DMS114 treated with DMSO at 0.1 percent for 48 hours (cell line): Measurements from ENCODE around the gene CFAP299.
"Not testable (repeated sequence)": the region's sequence is repeated elsewhere in the genome, so short reads cannot be mapped to it uniquely, and the experiment has no call there.

ENCODE experiments used
- DNase-seq: peaks from one replicate; lab custom pipeline; 2025; ENCODE audit not compliant: unreplicated experiment; lab: John Stamatoyannopoulos, UW

CFAP299 gene

DNA sequence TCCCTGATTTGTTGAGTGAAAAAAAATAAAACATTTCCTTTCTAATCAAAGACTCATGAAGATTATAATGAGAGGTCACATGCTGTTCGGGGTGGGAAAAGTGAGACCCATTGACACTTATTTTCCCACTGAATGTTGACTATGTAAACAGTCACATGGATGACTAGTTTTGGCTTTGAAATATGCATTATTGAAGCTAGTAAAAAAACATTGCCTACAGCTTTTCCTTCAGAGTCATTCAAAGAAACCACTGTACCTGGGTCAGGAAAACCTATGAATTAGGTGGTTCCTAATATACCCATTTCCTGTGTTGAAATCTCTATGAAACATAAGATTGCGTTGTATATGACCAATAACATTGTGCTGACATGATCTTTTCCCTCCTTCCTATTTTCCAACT, 251.2 kb downstream of the CFAP299 start:
- DNase-seq: no peak

DNA sequence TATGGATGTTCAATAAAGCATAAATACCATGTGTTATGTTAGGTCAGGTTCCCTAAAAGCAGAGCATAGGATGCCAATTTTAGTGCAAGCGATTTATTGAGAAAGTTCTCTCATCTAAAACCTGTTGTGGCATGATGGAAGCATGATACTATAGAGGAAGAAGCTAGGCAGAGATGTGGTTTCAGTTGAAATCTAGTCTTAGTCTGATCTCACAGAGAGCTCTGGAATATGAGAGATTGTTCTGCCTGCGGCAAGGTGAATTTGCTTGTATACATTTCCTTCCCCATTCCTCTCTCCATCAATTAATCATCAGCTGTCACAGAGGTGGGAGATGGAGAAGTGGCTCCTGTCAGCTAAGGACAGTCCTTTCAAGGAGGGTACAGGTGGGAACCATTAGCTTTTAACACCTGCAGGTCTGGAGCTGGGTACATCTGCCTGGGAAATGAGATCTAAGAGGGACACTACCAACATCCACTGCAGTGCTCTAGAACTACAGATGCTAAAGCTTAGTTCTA, 252.4 kb downstream of the CFAP299 start:
- no peak for DNase-seq

DNA sequence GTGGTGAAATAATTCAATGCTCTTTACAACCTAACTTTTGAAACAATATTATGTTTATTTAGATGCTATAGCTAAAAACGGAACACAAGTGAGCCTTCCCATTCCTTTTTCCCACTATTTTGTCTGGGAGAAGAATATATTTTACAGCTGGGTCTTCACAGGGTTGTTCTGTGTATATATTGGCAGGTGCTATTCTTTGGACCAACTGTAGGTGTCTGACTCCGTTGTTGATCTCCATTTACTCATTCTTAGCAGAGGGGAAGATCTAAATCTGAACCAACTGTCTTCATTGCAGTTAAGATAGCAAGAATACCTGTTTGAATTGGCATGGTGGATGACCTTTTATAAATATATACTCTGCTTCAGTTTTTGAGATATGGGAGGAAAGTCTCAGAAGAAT, 257.4 kb downstream of the CFAP299 start:
- DNase-seq: no peak

DNA sequence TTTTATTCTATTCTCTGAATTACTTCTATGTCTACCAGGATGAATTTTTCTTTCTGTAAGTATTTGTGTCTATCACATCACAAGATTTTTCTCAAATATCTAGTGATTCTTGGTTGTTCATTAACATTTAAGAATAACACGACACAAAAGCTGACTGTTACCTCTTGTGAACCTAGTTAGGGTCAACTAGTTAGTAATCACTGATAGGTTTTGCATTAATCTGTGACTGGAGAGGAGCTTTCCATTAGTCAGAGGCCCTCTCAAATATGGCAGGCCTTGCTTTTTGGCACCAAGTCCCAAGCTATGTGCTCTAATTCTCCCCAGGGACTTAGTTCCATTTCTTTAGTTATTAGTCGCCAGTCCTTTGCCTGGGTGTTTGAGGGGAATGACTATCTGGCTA, 259.2 kb downstream of the CFAP299 start:
- no peak for DNase-seq

DNA sequence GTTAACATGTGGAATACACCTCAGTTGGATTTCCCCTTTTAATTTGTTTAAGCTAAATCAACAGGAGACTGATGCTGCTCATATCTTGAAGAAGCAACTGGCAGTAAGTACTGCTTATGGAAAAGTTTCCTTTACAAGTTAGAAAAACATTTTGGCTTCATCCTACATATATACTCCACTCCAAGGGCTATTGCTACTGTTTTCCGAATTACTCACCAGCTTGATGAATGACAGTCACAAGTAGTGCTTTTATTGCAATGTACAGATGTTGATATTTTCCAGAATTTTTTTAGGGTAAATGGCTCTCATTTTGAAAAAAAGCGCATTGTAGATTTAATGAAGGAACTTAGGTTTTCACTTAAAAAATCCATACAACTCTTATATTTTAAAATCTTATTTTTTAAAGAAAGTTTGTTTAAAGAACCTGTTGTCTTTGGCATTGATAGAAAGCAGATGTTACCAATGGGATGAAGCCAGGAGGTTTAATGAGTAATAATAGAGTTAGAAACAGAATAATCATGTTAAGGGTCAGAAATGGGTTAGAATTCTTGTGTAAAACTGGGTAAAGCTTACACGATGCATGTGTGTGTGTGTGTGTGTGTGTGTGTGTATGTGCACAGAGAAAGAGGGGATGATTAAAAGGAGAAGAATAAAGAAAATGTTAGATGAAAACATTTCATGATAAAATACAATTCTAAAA, 272.9 kb downstream of the CFAP299 start:
- DNase-seq: no peak

DNA sequence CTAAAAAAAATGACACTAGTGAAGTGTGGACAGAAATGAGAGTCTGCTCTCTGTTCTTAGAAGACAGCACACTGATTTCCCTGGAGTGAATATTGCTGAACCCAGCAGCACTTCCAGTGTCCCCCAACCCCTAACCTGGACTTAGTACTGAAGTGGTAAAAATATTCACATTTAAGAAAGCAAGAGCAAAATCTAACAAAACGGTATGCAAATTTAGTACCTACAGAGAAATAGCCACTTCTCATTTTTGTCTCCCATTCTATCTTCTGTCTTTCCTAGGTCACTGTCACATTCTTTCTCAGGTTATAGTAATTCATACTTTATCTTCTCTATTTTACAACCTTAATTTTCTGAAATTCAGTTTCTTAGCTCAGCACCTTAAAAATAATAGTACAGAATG, 274.7 kb downstream of the CFAP299 start:
- no peak for DNase-seq

DNA sequence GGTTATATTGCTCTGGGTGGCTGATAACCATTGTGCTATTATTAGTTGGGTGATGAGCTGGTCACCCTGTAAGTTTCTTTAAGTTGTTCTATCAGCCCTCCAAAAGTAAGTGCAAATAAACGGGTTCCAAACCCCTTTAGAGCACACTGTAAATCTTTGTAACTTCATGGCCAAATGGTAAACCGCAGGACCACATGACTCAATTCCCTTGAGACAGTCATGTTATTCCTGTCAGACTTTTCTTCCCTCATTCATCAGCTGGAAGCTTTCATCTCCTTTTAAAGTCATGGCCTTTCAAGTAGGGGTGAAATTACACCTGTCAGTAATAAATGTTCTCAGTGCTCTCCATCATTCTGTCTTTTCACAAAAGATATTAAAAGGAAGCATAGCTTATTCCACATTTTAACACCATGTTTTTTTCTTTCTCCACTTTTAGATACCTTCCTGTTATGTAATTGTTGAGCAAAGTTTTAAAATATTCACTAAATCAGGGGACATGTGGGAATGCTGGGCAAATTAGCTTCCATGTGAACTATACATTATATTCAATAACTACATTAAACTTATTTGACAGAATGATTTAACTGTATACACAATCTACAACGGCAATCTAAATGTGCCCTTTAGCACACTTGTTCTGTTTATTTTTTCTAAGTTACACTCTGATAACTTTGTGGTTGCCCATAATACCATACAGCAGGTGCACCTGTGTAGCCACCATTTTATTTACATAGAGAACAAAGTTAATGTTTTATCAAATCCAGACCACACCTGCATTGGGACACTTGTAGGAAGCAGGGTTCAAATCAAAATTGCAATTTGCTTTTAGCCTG, 275.5 kb downstream of the CFAP299 start:
- DNase-seq: no peak

DNA sequence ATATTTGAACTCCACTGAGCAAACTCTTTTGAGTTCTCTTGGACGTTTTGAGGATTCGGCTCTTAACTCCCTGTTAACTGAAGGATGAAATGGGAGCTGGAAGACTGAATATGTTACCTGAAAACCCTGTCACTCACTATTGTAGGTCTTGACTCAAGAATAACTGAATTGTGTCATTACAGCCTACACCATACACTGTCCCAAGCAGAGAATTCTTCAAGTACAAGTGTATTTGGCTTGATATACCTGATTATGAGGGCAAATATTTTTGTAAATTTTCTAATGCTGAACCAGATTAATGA, 276.1 kb downstream of the CFAP299 start:
- DNase-seq: no peak

DNA sequence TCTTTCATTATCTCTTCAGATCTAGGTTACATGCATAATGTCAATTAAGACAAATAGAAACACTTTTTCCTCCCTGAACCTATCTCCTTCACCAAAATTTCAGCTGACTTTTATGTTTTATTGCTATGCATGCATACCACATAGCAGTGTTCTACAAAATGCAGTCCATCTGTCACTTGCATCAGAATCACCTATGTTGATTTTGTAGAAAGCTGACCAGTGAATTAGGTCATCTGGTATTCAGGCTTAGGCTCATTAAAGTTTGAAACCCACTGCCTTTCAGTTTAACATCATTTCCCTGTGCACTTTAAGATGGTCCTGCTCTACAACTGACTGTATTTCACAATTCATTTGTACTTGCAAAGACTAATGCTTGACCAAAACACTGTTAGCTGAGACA, 277.9 kb downstream of the CFAP299 start:
- no peak for DNase-seq

DNA sequence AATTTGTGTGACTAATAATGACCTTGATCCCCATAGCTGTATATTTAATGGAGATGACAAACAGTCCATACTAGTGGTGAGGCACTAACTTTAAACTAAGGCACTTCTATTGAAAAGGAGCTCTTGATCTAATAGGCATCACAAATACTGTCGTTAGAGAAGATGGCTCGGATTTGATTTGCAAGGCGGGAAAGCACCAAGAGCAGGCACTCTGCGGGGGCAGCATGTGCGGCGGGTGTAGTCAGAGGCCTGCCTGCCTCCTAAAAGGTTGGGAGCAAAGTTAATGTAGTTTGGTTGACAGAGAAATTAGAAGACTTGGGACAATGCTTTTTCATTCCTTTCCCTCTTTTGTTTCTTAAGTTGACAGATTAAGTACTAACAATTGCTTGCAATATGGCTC, 278.8 kb downstream of the CFAP299 start:
- no peak for DNase-seq

DNA sequence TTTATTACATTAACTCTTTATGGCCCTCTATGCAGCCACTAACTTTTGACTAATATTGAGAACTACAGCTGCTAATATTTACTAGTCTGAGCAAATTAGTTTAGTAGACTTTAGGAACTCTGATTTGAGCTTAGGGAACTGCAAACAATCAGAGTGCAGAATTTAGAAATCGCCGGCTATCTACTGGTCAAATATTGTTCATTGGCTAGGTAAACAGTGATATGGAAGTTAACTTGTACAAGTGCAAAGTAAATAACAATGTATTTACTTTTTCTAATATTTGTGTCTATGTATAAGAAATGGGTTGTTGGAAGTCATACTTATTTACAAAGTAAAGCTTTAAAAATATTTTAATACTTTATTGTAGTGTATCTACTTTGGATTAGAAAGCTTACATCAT, 279.6 kb downstream of the CFAP299 start:
- no peak for DNase-seq

DNA sequence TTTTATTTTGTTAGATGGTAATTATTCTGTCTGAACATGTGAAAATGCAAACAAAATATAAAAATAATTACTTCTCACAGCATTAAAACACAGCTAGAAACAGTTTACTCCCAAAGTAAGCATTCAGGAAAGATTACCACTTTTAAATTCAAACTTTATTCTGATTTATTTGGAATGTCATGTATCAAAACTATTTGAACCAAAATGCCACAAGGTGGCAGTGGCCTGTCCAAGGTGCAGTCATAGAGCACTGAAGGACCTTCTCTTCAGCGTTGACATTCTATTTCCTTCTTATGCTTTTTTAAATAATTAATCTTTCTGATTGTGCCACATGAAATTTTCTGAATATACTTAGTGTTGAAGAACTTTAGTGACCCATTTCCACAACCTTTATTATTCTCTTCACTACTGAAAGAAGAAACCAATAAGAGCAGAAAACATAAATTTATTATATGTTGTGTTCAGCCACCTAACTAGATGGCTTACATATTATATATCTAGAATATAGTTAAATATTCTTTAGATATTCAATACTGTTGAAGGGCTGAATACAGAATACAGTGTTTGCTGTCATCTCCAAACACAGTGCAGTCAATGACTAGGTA, 283.6 kb downstream of the CFAP299 start:
- no peak for DNase-seq

DNA sequence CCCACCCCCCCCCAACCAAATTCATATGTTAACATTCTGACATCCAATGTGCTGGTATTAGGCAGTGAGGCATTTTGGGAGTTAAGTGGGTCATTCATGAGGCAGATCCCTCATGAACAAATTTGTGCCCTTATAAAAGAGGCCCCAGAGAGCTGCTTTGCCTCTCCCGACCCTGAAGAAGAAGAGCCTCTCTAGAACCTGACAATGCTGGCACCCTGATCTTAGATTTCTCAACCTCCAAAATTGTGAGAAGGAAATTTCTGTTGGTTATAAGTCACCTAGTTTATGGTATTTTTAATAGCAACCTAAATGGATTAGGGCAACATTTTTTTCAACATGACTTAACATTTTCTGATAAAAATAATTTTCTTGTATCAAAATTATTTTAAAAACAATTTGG, 296.3 kb downstream of the CFAP299 start:
- no peak for DNase-seq

DNA sequence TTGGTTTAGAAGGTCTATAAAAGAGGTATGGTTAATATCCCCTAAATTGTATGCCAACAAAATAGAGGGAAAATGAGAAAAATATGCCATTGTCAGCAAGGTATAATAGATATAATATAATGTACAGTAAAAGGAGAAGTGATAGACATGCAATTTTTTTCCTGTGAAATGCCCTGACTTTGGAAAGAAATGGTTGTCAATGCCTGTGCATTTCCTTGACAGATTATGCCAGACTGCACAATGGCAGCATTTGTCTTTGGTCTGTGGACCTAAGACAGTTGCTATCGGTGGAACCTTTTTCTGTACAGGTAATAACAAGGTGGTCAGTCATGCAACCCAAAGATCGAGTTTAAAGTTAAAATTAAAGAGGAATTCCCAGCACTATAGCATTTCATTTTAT, 301.7 kb downstream of the CFAP299 start:
- DNase-seq: no peak

DNA sequence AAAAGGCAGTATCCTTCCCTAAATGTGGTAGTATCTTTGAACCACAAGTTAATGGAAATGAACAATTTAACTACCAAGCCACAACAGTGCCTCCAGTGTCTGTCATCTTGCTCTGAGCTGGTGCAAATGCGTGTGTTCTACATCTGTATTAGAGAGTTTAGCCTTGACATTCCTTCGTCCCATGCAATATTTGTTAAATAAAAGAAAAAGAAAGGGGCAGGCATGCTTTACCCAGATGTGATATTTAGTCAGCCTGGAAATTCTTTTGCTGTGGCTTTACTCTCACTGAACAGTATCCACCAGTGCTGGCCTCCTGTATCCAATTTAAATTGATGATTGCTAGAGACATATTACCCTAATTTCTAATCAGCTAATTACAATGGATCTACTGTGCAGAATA, 310.5 kb downstream of the CFAP299 start:
- DNase-seq: no peak

DNA sequence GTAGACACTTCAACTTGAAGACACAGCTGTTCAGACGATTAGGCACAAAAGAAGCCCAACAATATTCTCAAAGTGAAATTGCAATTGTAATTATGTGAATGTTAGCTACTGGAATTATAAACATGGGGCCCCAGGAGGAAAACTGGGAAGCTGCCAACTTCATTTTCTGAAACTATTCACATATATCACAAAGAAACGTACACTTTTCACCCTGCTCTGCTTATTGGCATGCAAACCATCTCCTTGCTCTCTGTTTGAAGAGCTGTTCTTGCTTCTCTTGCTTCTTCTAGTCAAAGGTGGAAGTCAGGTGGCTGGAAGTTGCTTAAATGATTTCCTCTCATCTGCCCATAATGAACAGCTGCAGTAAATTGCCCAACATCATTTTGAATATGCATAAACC, 320.1 kb downstream of the CFAP299 start:
- no peak for DNase-seq

DNA sequence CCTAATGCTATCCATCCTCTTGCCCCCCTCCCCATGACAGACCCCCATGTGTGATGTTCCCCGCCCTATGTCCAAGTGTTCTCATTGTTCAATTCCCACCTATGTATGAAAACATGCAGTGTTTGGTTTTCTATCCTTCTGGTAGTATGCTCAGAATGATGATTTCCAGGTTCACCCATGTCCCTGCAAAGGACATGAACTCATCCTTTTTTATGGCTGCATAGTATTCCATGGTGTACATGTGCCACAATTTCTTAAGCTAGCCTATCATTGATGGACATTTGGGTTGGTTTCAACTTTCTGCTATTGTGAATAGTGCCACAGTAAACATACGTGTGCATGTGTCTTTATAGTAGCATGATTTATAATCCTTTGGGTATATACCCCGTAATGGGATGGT, 334.6 kb downstream of the CFAP299 start:
- not testable (repeated sequence) for DNase-seq

DNA sequence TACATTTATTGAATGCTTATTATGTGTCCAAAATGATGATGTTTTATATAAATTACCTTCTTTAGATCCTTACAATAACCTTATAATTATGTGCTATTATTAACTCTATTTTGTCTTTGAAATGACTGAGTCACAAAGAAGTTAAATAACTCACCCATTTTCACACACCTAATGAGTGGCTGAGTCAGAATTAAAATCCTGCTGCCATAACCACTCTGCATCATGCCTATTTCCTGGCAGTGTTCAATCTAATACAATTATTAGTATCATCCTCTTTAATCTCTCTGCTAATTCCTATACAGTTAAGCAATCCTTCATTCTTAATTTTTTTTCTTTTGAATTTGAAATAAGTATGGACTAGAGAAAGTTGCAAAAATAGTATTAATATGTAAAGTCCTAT, 342.9 kb downstream of the CFAP299 start:
- DNase-seq: no peak

DNA sequence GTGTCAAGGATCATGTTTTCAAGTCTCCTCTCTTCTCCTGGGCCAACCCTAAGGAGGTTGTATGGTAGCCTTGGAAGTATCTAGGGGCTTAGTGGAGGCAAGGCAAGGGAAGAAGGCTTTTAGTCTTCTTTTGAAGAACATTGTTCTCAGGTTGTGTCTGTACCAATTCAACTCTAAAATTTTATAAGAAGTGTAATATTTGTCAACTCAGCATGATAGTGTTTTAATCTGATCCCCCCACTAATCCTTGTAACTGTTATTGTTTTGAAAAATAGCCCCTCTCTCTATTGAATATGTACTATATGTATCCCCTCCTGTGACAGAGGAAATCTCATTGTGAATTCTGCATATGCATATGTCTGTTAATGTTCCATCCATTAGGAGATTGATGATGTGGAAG, 345.4 kb downstream of the CFAP299 start:
- no peak for DNase-seq

DNA sequence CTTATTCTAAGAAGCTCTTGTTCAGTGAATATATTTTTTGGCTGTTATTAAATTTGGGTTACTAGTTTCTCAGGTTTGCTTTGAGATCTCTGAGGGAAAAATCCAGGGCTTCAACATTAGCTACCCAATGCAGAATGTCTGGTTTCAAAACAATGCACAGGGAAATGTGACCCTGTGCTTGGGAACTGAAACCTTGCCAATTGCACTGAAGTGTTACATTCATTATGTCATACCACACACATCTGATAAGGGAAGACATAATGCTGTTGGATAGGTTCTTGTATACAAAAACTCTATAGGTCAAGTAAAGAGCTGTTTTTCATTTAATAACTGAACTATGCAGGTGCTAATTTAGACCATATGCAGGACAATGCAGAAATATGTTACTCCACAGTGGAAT, 349.7 kb downstream of the CFAP299 start:
- no peak for DNase-seq

DNA sequence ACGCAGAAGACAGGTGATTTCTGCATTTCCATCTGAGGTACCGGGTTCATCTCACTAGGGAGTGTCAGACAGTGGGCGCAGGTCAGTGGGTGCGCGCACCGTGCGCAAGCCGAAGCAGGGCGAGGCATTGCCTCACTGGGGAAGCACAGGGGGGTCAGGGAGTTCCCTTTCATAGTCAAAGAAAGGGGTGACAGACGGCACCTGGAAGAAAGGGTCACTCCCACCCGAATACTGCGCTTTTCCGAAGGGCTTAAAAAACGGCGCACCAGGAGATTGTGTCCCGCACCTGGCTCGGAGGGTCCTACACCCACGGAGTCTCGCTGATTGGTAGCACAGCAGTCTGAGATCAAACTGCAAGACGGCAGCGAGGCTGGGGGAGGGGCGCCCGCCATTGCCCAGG, 352.2 kb downstream of the CFAP299 start:
- DNase-seq: not testable (repeated sequence)

DNA sequence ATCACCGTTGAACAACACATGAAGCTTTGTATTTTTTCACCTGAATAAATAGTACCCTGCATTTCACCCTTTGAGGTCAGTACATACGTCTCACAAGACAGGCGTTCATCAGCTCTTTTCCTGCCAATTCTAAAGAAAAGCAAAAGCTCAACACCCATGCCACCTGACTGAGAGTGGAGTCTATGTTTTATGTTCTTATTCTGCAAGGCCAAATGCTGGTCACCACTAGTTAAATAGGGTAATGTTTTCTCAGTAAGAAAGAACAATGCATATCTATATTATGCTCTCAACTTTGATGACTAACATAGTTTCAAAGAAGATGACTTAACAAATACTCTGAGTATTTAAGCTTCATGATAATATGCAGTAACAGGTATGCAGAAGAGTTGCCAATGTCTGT, 358.6 kb downstream of the CFAP299 start:
- DNase-seq: no peak
